ENCODE results near the gene PIP5KL1. TPM values are rescaled to one million over a fixed set of nuclear protein-coding genes. Genes with fewer than 3 reads are reported as not detected.

PIP5KL1 gene
- total RNA-seq, 1 donor from 2014 or later = 4.9 TPM

GRCh38 chr9:127953768-127954505 is 23.4 kb upstream of the PIP5KL1 start:
- H3K27me3 Mint-ChIP-seq (ENCODE audit: low read depth, unreplicated experiment) = no peaks in the 10 kb centered on the region
- peaks cover 25% of the 10 kb centered on the region for H3K79me2 ChIP-seq (ENCODE audit: insufficient read depth, low read length)
- H3K4me3 Mint-ChIP-seq (ENCODE audit: unreplicated experiment) = no peak overlapping the region
- no peak overlapping the region for H3K4me3 ChIP-seq (ENCODE audit: insufficient read depth, low read depth, low read length)
- no peak overlapping the region for H3K27ac Mint-ChIP-seq (ENCODE audit: unreplicated experiment)
- peaks cover 5% of the 10 kb centered on the region for H3K36me3 Mint-ChIP-seq (ENCODE audit: low read depth, unreplicated experiment)
- H3K4me1 Mint-ChIP-seq (ENCODE audit: low read depth, unreplicated experiment) = peaks cover 5% of the 10 kb centered on the region
- no peak for DNase-seq (ENCODE audit: low read depth)
- H3K9ac ChIP-seq (ENCODE audit: low read length) = no peak overlapping the region
- H3K27me3 ChIP-seq (ENCODE audit: insufficient read depth, low read length) = no peaks in the 10 kb centered on the region
- no peak overlapping the region for H3K4me2 ChIP-seq (ENCODE audit: low read length)
- FAIRE-seq = no peak
- peaks cover 14% of the 10 kb centered on the region for H3K4me1 ChIP-seq (ENCODE audit: insufficient read depth, low read length)
- no peaks in the 10 kb centered on the region for H3K9me3 ChIP-seq (ENCODE audit: insufficient read depth, low read depth, low read length)
- no peaks in the 10 kb centered on the region for H3K9me3 Mint-ChIP-seq (ENCODE audit: unreplicated experiment)
- no peak overlapping the region for H2AFZ ChIP-seq (ENCODE audit: low read depth, low read length)
- H4K20me1 ChIP-seq (ENCODE audit: insufficient read depth, low read length) = peaks cover 62% of the 10 kb centered on the region
- no peak for TF ChIP-seq CTCF (IDR thresholded peaks at IDR 0.05; ENCODE audit: insufficient read depth, low read depth, low read length)
- no peak for TF ChIP-seq EZH2 (IDR thresholded peaks at IDR 0.05; ENCODE audit: insufficient read depth, low read length)
- H3K27ac ChIP-seq (ENCODE audit: low read depth, low read length) = no peak overlapping the region
- H3K36me3 ChIP-seq (ENCODE audit: insufficient read depth, low read length) = no peaks in the 10 kb centered on the region

DNA sequence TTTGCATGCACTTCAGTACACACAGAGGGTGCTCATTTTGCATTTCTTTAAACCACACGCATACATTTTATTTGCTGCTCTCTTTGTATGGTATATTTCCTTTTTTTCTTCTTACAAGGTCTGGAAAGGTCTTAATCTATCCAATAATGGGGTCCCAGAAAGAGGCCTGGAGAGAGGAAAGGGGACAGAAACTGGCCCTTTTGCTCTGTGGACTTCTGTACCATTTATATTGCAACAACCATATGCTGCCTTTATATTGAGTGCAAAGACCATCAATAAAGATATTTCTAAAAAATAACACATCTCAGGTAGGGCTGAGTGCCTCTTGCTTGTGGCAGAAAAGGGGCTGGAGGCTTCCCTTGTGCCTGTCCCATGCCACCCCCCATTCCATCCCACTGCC is 22.6 kb upstream of the PIP5KL1 start:
- no peaks in the 10 kb centered on the region for H3K9me3 ChIP-seq (ENCODE audit: insufficient read depth, low read depth, low read length)
- peaks cover 58% of the 10 kb centered on the region for H4K20me1 ChIP-seq (ENCODE audit: insufficient read depth, low read length)
- Mint-ChIP-seq H3K4me3 (ENCODE audit: unreplicated experiment) (no peak overlapping the region), H3K36me3 (ENCODE audit: low read depth, unreplicated experiment) (peaks cover 2% of the 10 kb centered on the region), H3K4me1 (ENCODE audit: low read depth, unreplicated experiment) (peaks cover 5% of the 10 kb centered on the region), H3K27ac (ENCODE audit: unreplicated experiment) (no peak overlapping the region), H3K27me3 (ENCODE audit: low read depth, unreplicated experiment) (no peaks in the 10 kb centered on the region), H3K9me3 (ENCODE audit: unreplicated experiment) (no peaks in the 10 kb centered on the region)
- no peaks in the 10 kb centered on the region for H3K27me3 ChIP-seq (ENCODE audit: insufficient read depth, low read length)
- peaks cover 25% of the 10 kb centered on the region for H3K79me2 ChIP-seq (ENCODE audit: insufficient read depth, low read length)
- H3K4me1 ChIP-seq (ENCODE audit: insufficient read depth, low read length) = peaks cover 14% of the 10 kb centered on the region
- DNase-seq (ENCODE audit: low read depth) (no peak), FAIRE-seq (no peak)
- no peaks in the 10 kb centered on the region for H3K36me3 ChIP-seq (ENCODE audit: insufficient read depth, low read length)
- H3K4me2 ChIP-seq (ENCODE audit: low read length) = no peak overlapping the region
- H2AFZ ChIP-seq (ENCODE audit: low read depth, low read length) = no peak overlapping the region
- H3K4me3 ChIP-seq (ENCODE audit: insufficient read depth, low read depth, low read length) = no peak overlapping the region
- H3K27ac ChIP-seq (ENCODE audit: low read depth, low read length) = no peak overlapping the region
- TF ChIP-seq EZH2 (IDR thresholded peaks at IDR 0.05; ENCODE audit: insufficient read depth, low read length) (no peak), CTCF (IDR thresholded peaks at IDR 0.05; ENCODE audit: insufficient read depth, low read depth, low read length) (no peak)
- H3K9ac ChIP-seq (ENCODE audit: low read length) = no peak overlapping the region

Measured in astrocyte (in vitro differentiated cells and primary cell).